Measurements from ENCODE around the gene TBC1D2. TPM values are rescaled to one million over a fixed set of nuclear protein-coding genes. Genes with fewer than 3 reads are reported as not detected.
"Not testable (repeated sequence)": the region's sequence is repeated elsewhere in the genome, so short reads cannot be mapped to it uniquely, and the experiment has no call there.

Gene TBC1D2
- total RNA-seq, 1 donor from 2014 or later, result 23.7 TPM

- Mint-ChIP-seq H3K9me3 (ENCODE audit: unreplicated experiment) (no peaks in the 10 kb centered on the region), H3K4me1 (ENCODE audit: unreplicated experiment) (no peaks in the 10 kb centered on the region), H3K27ac (ENCODE audit: unreplicated experiment) (no peak overlapping the region), H3K4me3 (ENCODE audit: unreplicated experiment) (no peak overlapping the region), H3K27me3 (ENCODE audit: unreplicated experiment) (peaks cover 54% of the 10 kb centered on the region), H3K36me3 (ENCODE audit: unreplicated experiment) (no peaks in the 10 kb centered on the region)
- TF ChIP-seq CTCF (IDR thresholded peaks at IDR 0.05), result no peak
- DNase-seq (ENCODE audit: extremely low spot score, unreplicated experiment), result no peak
Measured at GRCh38 chr9:98284754-98285153, 29.3 kb upstream of the TBC1D2 start.

GRCh38 chr9:98283143-98283542 lies 27.7 kb upstream of the TBC1D2 start:
- DNase-seq (ENCODE audit: extremely low spot score, unreplicated experiment); H3K4me1 Mint-ChIP-seq (ENCODE audit: unreplicated experiment); H3K9me3 Mint-ChIP-seq (ENCODE audit: unreplicated experiment); H3K36me3 Mint-ChIP-seq (ENCODE audit: unreplicated experiment); H3K27ac Mint-ChIP-seq (ENCODE audit: unreplicated experiment); H3K4me3 Mint-ChIP-seq (ENCODE audit: unreplicated experiment): not testable (repeated sequence)
- peaks cover 60% of the 10 kb centered on the region for H3K27me3 Mint-ChIP-seq (ENCODE audit: unreplicated experiment)

- no peak for DNase-seq (ENCODE audit: extremely low spot score, unreplicated experiment)
- no peaks in the 10 kb centered on the region for H3K9me3 Mint-ChIP-seq (ENCODE audit: unreplicated experiment)
- no peak overlapping the region for H3K27ac Mint-ChIP-seq (ENCODE audit: unreplicated experiment)
- H3K36me3 Mint-ChIP-seq (ENCODE audit: unreplicated experiment), result no peaks in the 10 kb centered on the region
- H3K4me1 Mint-ChIP-seq (ENCODE audit: unreplicated experiment), result no peaks in the 10 kb centered on the region
- H3K4me3 Mint-ChIP-seq (ENCODE audit: unreplicated experiment), result no peak overlapping the region
- H3K27me3 Mint-ChIP-seq (ENCODE audit: unreplicated experiment), result peaks cover 66% of the 10 kb centered on the region
- TF ChIP-seq CTCF (IDR thresholded peaks at IDR 0.05), result no peak
Measured at GRCh38 chr9:98281281-98281680, 25.8 kb upstream of the TBC1D2 start.

GRCh38 chr9:98280574-98280973 lies 25.1 kb upstream of the TBC1D2 start:
- Mint-ChIP-seq H3K36me3 (ENCODE audit: unreplicated experiment) (no peaks in the 10 kb centered on the region), H3K27me3 (ENCODE audit: unreplicated experiment) (peaks cover 71% of the 10 kb centered on the region), H3K4me1 (ENCODE audit: unreplicated experiment) (no peaks in the 10 kb centered on the region), H3K9me3 (ENCODE audit: unreplicated experiment) (no peaks in the 10 kb centered on the region), H3K4me3 (ENCODE audit: unreplicated experiment) (no peak overlapping the region), H3K27ac (ENCODE audit: unreplicated experiment) (no peak overlapping the region)
- no peak for TF ChIP-seq CTCF (IDR thresholded peaks at IDR 0.05)
- no peak for DNase-seq (ENCODE audit: extremely low spot score, unreplicated experiment)

- H3K36me3 Mint-ChIP-seq (ENCODE audit: unreplicated experiment), result no peaks in the 10 kb centered on the region
- no peak overlapping the region for H3K27ac Mint-ChIP-seq (ENCODE audit: unreplicated experiment)
- TF ChIP-seq CTCF (IDR thresholded peaks at IDR 0.05), result no peak
- no peaks in the 10 kb centered on the region for H3K9me3 Mint-ChIP-seq (ENCODE audit: unreplicated experiment)
- H3K4me1 Mint-ChIP-seq (ENCODE audit: unreplicated experiment), result no peaks in the 10 kb centered on the region
- DNase-seq (ENCODE audit: extremely low spot score, unreplicated experiment), result no peak
- H3K4me3 Mint-ChIP-seq (ENCODE audit: unreplicated experiment), result no peak overlapping the region
- H3K27me3 Mint-ChIP-seq (ENCODE audit: unreplicated experiment), result peaks cover 75% of the 10 kb centered on the region
Measured at GRCh38 chr9:98280162-98280561, 24.7 kb upstream of the TBC1D2 start.

GRCh38 chr9:98276907-98277469 lies 21.5 kb upstream of the TBC1D2 start:
- Mint-ChIP-seq H3K4me1 (ENCODE audit: unreplicated experiment) (no peaks in the 10 kb centered on the region), H3K4me3 (ENCODE audit: unreplicated experiment) (no peak overlapping the region), H3K27ac (ENCODE audit: unreplicated experiment) (no peak overlapping the region), H3K9me3 (ENCODE audit: unreplicated experiment) (no peaks in the 10 kb centered on the region), H3K36me3 (ENCODE audit: unreplicated experiment) (no peaks in the 10 kb centered on the region), H3K27me3 (ENCODE audit: unreplicated experiment) (peaks cover 79% of the 10 kb centered on the region)
- DNase-seq (ENCODE audit: extremely low spot score, unreplicated experiment), result no peak
- TF ChIP-seq CTCF (IDR thresholded peaks at IDR 0.05), result no peak
